GM19463 (cell line): ENCODE results near the gene CFAP43.

ENCODE experiments used
- ATAC-seq: cut with Tn5 transposase; IDR thresholded peaks from one replicate; pipeline ENCODE4 v1.9.1; 2021; ENCODE audit warnings: mild to moderate bottlenecking, moderate library complexity; ENCODE audit not compliant: unreplicated experiment

The CFAP43 gene

GRCh38 chr10:104099941-104100340, 132.2 kb downstream of the CFAP43 start:
- ATAC-seq, result no peak

GRCh38 chr10:104099269-104099668, 132.9 kb downstream of the CFAP43 start:
- ATAC-seq, result no peak

- ATAC-seq, result no peak
Measured at GRCh38 chr10:104098358-104098925, 133.7 kb downstream of the CFAP43 start.

- ATAC-seq, result no peak
Measured at GRCh38 chr10:104096692-104097091, 135.5 kb downstream of the CFAP43 start.

- no peak for ATAC-seq
Measured at GRCh38 chr10:104092749-104093148, 139.4 kb downstream of the CFAP43 start.

- ATAC-seq, result no peak
Measured at GRCh38 chr10:104090611-104091010, 141.6 kb downstream of the CFAP43 start.

GRCh38 chr10:104089621-104090020, 142.5 kb downstream of the CFAP43 start:
- ATAC-seq, result no peak

GRCh38 chr10:104088239-104088638, 143.9 kb downstream of the CFAP43 start:
- ATAC-seq, result no peak

- no peak for ATAC-seq
Measured at GRCh38 chr10:104085801-104086400, 146.3 kb downstream of the CFAP43 start, which contains the start of gene COL17A1. Gene COL17A1, minus strand, starts transcription at chr10:104085880. Its CDS starts 5,207 bp downstream, at chr10:104080673.

- no peak for ATAC-seq
Measured at GRCh38 chr10:104084482-104085142, 147.6 kb downstream of the CFAP43 start.

- ATAC-seq, result no peak
Measured at GRCh38 chr10:104081998-104082397, 150.2 kb downstream of the CFAP43 start.

- no peak for ATAC-seq
Measured at GRCh38 chr10:104080762-104081161, 151.4 kb downstream of the CFAP43 start.
